Endothelial cell of umbilical vein (primary cell): Measurements from ENCODE around the gene DNMT3B. TPM values are rescaled to one million over a fixed set of nuclear protein-coding genes. Genes with fewer than 3 reads are reported as not detected.

Experiments
- BruUV-seq: library from RNA; stranded (reverse); fragments of 400-500 nt; replicated peaks from 2 replicates; lab custom pipeline; 2021; lab: Mats Ljungman, UMichigan
- CTCF ChIA-PET: fragments of 300-600, 350-600 bp; sonication (Branson Sonifier 250); formaldehyde crosslinking; loops from one replicate; lab custom pipeline; 2021; ENCODE audit warnings: antibody characterized with exemption, inconsistent platforms; lab: Charles Lee
- POLR2A ChIA-PET: fragments of 300-600, 350-600 bp; sonication (Branson Sonifier 250); formaldehyde crosslinking; loops from one replicate; lab custom pipeline; 2021; ENCODE audit warnings: antibody characterized with exemption, inconsistent platforms; lab: Charles Lee
- DNase-seq: peaks from one replicate; pipeline ENCODE4 v3.0.0-alpha.2; 2011; ENCODE audit warnings: low read depth, low spot score
- FAIRE-seq: peaks from 2 replicates; lab custom pipeline; 2011; peaks lifted over from hg19 to GRCh38; lab: Jason Lieb, UNC
- H2AFZ ChIP-seq: 2 replicates; pipeline ENCODE4 v1.6.0; 2012; ENCODE audit warnings: low read depth, low read length, control low read depth, inconsistent platforms
- H3K27ac ChIP-seq: 2 replicates; pipeline ENCODE4 v1.5.1; 2011; ENCODE audit warnings: low read depth, mild to moderate bottlenecking, control low read depth, low read length, moderate library complexity; ENCODE audit not compliant: insufficient read depth
- H3K27me3 ChIP-seq, 2 experiments: 2 replicates each; pipeline versions ENCODE4 v1.6.0 to v1.6.1; 2011; ENCODE audit warnings: low read length in 2 of 2, mixed read lengths in 1 of 2; ENCODE audit not compliant: control insufficient read depth in 2 of 2, insufficient read depth in 2 of 2
- H3K36me3 ChIP-seq, 2 experiments: 2 replicates in 1 of 2; 3 replicates in 1 of 2; pipeline ENCODE4 v1.5.1; 2011; ENCODE audit warnings: low read length in 2 of 2, mild to moderate bottlenecking in 1 of 2, moderate library complexity in 1 of 2; ENCODE audit not compliant: control insufficient read depth in 2 of 2, insufficient read depth in 2 of 2; ENCODE audit errors: extremely low read depth in 1 of 2
- H3K4me1 ChIP-seq: 3 replicates; pipeline ENCODE4 v1.5.1; 2011; ENCODE audit warnings: mild to moderate bottlenecking, low read length; ENCODE audit not compliant: control insufficient read depth, insufficient read depth; ENCODE audit errors: extremely low read depth
- H3K4me2 ChIP-seq: 2 replicates; pipeline ENCODE4 v1.6.1; 2011; ENCODE audit warnings: low read length, control low read depth, mixed read lengths; ENCODE audit not compliant: insufficient read depth
- H3K4me3 ChIP-seq, 3 experiments: fragments of 200-600 bp in 1 of 3; sonication (generic), shearing (Covaris generic) in 1 of 3; replicated peaks in 1 of 3; 2 replicates each; pipeline ENCODE4 v1.5.1; 2011 to 2016; ENCODE audit warnings: control low read depth in 3 of 3, low read length in 3 of 3, mild to moderate bottlenecking in 2 of 3, inconsistent platforms in 1 of 3, low read depth in 1 of 3, moderate library complexity in 1 of 3; ENCODE audit not compliant: insufficient read depth in 1 of 3
- H3K79me2 ChIP-seq: 2 replicates; pipeline ENCODE4 v1.6.0; 2012; ENCODE audit warnings: low read length, inconsistent platforms; ENCODE audit not compliant: control insufficient read depth, insufficient read depth
- H3K9ac ChIP-seq: replicated peaks from 2 replicates; pipeline ENCODE3; 2011; ENCODE audit warnings: low read length, control low read depth; ENCODE audit not compliant: insufficient read depth; ENCODE audit errors: extremely low read depth
- H3K9me1 ChIP-seq: replicated peaks from 3 replicates; pipeline ENCODE4 v1.6.0; 2011; ENCODE audit warnings: mild to moderate bottlenecking, low read length; ENCODE audit not compliant: control insufficient read depth, insufficient read depth; ENCODE audit errors: extremely low read depth
- H3K9me3 ChIP-seq: replicated peaks from 2 replicates; pipeline ENCODE4 v1.5.1; 2012; ENCODE audit warnings: low read length, inconsistent platforms; ENCODE audit not compliant: control insufficient read depth, insufficient read depth
- H4K20me1 ChIP-seq: replicated peaks from 2 replicates; pipeline ENCODE3; 2011; ENCODE audit warnings: mild to moderate bottlenecking, low read length; ENCODE audit not compliant: control insufficient read depth, insufficient read depth; ENCODE audit errors: extremely low read depth
- CTCF ChIP-seq, 2 donors: IDR thresholded peaks; 1 replicate in 1 of 2; 2 replicates in 1 of 2; pipeline ENCODE4 v1.5.1; 2011; ENCODE audit warnings: low read length in 2 of 2, mild to moderate bottlenecking in 2 of 2, moderate library complexity in 2 of 2, control low read depth in 1 of 2, inconsistent platforms in 1 of 2, low read depth in 1 of 2; ENCODE audit not compliant: insufficient read depth in 1 of 2; ENCODE audit errors: extremely low read depth in 1 of 2
- EZH2 ChIP-seq: IDR thresholded peaks from 2 replicates; pipeline ENCODE4 v1.6.1; 2012; ENCODE audit warnings: borderline replicate concordance, low read depth, mild to moderate bottlenecking, moderate library complexity, low read length, inconsistent platforms; ENCODE audit not compliant: severe bottlenecking
- FOS ChIP-seq: IDR thresholded peaks from 2 replicates; pipeline ENCODE4 v1.6.1; 2011; ENCODE audit warnings: mild to moderate bottlenecking, low read length, moderate library complexity, borderline replicate concordance; ENCODE audit not compliant: insufficient read depth
- GATA2 ChIP-seq: IDR thresholded peaks from 2 replicates; pipeline ENCODE4 v1.7.0; 2011; ENCODE audit warnings: low read depth, mild to moderate bottlenecking, moderate library complexity, mixed read lengths, low read length; ENCODE audit not compliant: insufficient read length, insufficient read depth
- JUN ChIP-seq: IDR thresholded peaks from 2 replicates; pipeline ENCODE4 v1.6.1; 2011; ENCODE audit warnings: borderline replicate concordance, low read depth; ENCODE audit not compliant: insufficient read length, insufficient read depth
- MAX ChIP-seq: IDR thresholded peaks from 2 replicates; pipeline ENCODE4 v1.6.1; 2011; ENCODE audit not compliant: insufficient read depth, insufficient read length
- MYC ChIP-seq: IDR thresholded peaks from one replicate; pipeline ENCODE4 v1.6.1; 2011; ENCODE audit warnings: mild to moderate bottlenecking, low read depth, low read length
- POLR2A ChIP-seq: IDR thresholded peaks from 2 replicates; pipeline ENCODE4 v1.6.1; 2012; ENCODE audit warnings: low read depth, mild to moderate bottlenecking, control low read depth, low read length
- POLR2AphosphoS5 ChIP-seq: IDR thresholded peaks from 2 replicates; pipeline ENCODE4 v1.6.1; 2012; ENCODE audit warnings: low read depth, mild to moderate bottlenecking, control low read depth, low read length, moderate library complexity; ENCODE audit not compliant: insufficient read depth
- dilution Hi-C: fragments of 300-500 bp; cut with MboI; formaldehyde crosslinking; loops from one replicate; pipeline ENCODE4 v1.15.0; 2019; ENCODE audit warnings: low sequenced_read_pairs; ENCODE audit not compliant: extremely low pct_ligation_motif_present
- intact Hi-C: fragments of 100-400 bp; cut with micrococcal nuclease; formaldehyde crosslinking; loops from one replicate; pipeline ENCODE4 v1.10.0; 2022
- polyA plus RNA-seq, 4 experiments: library from polyadenylated mRNA; depleted of rRNA in 3 of 4; stranded (reverse) in 3 of 4; unstranded in 1 of 4; fragments of >200 nt; gene quantifications; 2 replicates each; pipeline versions ENCODE4 v1.2.1 to v1.2.3, GENCODE V29; 2011 to 2012; ENCODE audit warnings: missing spikeins in 1 of 4
- total RNA-seq: library from RNA; stranded (reverse); gene quantifications from 2 replicates; pipeline ENCODE4 v1.2.3, GENCODE V29; 2021

The DNMT3B gene
- total and polyA plus RNA-seq, 2 donors (not counting 3 experiments of a cell fraction or from before 2014, with no cell fraction given), result 3.6 to 6.8 TPM

GRCh38 chr20:32823078-32823477 is 60.9 kb downstream of the DNMT3B start:
- Histone ChIP-seq H3K27me3 (no peaks in the 10 kb centered on the region), H2AFZ (no peak overlapping the region), H3K4me1 (peaks cover 40% of the 10 kb centered on the region), H3K9ac (no peak overlapping the region), H3K9me1 (no peaks in the 10 kb centered on the region), H3K4me3 (no peak overlapping the region), H3K79me2 (peaks cover 73% of the 10 kb centered on the region), H3K9me3 (no peaks in the 10 kb centered on the region), H3K27ac (no peak overlapping the region), H3K4me2 (no peak overlapping the region), H3K36me3 (peaks cover 4 to 6% of the 10 kb centered on the region in 2 experiments), H4K20me1 (peaks cover 4% of the 10 kb centered on the region)
- dilution Hi-C loops (no loop called here), intact Hi-C loops (no loop called here)
- POLR2A ChIA-PET, result no interaction called here
- DNase-seq, result no peak
- CTCF ChIA-PET, result no interaction called here
- FAIRE-seq, result no peak
- no TSS peak for BruUV-seq
- no peak for TF ChIP-seq JUN
- TF ChIP-seq POLR2AphosphoS5, result no peak
- no peak for TF ChIP-seq FOS
- TF ChIP-seq POLR2A, result no peak
- TF ChIP-seq EZH2, result no peak
- no peak for TF ChIP-seq MAX
- TF ChIP-seq MYC, result no peak
- TF ChIP-seq CTCF (IDR thresholded peaks at IDR 0.05; ENCODE audit: extremely low read depth in 1 of 2, insufficient read depth in 1 of 2, low read depth in 1 of 2, low read length in 2 of 2), result no peak
- TF ChIP-seq GATA2, result no peak
